HG02610 (cell line): ENCODE measurements around the gene DENND1A.

Experiments
- ATAC-seq: cut with Tn5 transposase; IDR thresholded peaks from one replicate; pipeline ENCODE4 v1.9.1; 2021; ENCODE audit warnings: mild to moderate bottlenecking, moderate library complexity; ENCODE audit not compliant: unreplicated experiment

DENND1A gene

DNA sequence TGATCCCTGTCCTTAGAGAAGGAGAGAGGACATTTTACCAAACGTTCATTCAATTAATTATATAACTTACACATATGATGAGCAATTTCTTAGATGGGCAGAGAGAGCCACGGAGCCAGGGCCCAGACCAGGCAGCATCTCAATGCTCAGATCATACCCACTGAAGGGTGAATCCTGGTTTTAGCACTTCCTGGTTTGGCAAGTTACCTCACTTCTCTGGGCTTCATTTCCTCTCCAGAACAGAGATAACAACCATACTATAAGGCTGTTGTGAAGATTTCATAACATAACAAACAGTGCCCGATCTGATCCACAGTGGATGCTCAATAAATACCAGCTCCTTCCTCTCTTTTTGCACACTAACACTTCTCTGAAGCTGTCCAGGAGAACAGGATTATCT lies 271.1 kb downstream of the DENND1A start:
- ATAC-seq, result peak; percentile 71

DNA sequence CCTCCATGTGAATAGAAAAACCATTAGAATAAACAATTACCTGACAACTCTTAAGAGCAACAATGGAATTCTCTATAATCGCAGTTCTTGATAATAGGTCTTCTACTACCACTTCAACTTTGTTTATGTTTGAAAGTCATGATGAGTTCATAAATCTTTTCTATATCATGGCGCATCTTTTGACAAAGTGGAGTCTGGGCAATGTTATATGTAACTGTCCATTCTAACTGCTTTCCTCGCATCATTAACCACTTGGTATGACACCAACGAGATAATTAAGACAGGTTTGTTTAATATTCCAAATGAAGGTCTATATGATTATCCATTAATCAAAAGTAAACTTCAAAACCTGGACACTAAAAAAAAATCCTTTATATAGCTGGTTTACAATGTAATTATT lies 272.0 kb downstream of the DENND1A start:
- no peak for ATAC-seq

DNA sequence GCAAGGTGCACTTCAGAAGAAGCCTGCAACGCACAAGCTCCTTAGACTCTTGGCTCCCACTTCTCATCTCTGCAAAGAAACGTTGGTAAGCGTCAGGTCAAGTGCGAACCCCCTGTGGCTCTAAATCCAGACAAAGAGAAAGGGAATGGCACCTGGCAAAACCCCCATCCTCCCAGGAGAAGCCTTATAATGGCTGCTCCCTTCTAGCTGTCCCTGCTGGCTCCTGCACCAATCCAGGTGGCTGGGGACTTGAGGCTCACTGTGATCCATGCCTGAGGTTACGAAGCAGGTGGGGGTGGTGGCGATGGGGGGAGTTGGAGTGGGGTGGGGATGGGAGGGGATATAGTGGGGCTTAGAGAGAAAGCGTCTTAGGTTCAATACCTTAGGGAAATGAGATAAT lies 272.8 kb downstream of the DENND1A start:
- ATAC-seq, result no peak

DNA sequence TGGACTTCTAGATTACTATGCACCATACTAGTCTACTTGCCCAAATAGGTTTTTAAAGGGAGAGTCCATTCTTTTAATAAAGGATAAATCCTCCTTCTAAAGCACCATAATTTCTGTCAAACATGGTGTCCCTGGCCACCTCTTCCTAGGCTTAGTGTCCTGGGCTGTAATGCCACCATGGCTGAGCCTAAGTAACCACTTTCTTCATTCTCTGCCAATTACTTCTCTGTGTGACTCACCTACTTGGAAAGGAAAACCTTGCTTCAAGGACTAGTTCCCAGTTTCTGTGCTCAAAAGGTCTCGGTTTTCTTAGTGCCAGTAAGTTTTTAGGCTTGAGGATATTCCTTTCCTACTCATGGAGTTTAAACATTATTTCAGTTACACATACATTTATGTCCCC lies 273.4 kb downstream of the DENND1A start:
- ATAC-seq, result no peak

GRCh38 chr9:123655681-123656423 lies 274.1 kb downstream of the DENND1A start:
- no peak for ATAC-seq

DNA sequence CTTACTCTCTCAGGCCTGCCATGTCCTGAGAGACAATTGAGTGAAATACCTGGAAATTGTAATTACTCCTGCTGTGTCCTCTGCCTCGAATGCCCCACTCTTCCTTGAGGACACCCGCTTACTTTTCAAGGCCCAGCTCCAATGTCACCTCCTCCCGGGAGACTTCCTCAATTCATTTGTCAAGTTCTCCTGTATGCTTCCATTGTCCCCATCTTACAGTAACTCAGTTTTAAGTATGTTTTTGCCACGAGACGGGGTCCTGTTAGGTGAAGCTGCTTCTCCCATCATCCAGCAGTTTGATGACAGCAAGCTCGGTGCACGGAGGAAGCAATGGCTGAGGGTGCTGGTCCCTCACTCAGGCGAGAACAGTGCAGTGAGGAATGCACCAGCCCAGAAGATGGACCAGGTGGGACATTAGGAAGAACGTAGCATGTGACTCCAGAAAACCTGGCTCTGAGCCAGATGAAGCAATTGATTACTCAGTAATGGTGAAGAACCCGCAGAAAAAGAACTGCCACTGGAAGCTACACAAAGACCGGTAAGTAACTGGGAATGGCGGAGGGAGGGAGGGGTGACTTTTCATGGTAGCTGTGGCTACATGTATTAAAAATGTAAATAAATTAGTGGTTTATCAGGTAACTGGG lies 274.8 kb downstream of the DENND1A start:
- ATAC-seq, result no peak

GRCh38 chr9:123654218-123654993 lies 275.5 kb downstream of the DENND1A start:
- no peak for ATAC-seq

DNA sequence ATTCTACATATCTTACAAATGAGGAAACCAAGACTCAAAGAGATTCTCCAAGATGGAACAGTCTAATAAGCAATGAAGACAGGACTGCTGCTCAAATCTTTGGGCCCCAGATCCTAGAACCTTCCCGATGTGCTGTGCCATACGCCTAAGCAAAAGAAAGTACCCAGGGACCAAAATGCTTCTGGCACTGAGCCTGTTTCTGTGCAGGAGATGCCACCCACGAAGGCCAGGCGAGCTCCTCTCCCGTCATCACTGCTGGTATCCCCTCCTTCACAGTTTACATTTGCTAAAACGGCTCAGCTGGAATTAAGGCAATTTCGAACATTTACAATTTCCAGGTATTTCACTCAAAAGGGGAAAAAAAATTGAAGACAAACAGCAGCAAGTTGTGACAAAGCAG lies 277.5 kb downstream of the DENND1A start:
- no peak for ATAC-seq

DNA sequence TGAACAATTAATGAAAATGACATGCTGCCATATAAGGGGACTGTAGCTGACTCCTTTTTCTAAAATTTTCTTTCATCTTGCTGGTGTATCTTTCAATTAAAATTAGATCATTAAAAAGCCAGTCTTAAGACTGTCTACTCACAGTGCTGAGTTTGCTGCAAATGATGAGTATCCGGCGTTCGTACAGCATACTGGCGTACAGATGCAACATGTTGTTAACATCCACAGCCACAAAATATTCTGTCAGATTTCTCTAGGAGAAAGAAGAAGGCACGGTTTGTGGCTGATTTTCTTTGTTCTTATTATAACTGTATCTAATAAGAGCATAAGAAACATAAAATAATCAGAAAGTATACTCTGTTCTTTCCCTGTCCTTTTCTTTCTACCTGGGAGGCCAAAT lies 278.1 kb downstream of the DENND1A start:
- no peak for ATAC-seq

GRCh38 chr9:123651273-123651672 lies 278.7 kb downstream of the DENND1A start:
- no peak for ATAC-seq

DNA sequence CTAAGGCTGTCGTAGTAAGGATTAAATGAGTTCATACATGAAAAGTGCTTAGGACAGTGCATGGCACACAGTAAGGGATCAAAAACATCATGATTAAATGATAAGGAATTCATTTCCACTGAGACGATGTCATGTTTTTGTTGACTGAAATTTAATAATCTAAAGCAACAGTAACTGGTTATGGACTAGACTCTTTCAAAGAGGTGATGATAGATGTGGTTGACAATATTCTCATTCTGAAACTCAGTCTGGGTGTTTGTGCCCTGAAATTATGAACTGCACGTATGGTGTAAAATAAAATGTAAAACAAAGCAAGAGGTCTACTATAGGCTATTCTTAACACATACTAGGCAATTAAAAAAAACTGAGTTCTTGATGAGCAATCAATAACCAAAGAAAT lies 280.0 kb downstream of the DENND1A start:
- no peak for ATAC-seq

DNA sequence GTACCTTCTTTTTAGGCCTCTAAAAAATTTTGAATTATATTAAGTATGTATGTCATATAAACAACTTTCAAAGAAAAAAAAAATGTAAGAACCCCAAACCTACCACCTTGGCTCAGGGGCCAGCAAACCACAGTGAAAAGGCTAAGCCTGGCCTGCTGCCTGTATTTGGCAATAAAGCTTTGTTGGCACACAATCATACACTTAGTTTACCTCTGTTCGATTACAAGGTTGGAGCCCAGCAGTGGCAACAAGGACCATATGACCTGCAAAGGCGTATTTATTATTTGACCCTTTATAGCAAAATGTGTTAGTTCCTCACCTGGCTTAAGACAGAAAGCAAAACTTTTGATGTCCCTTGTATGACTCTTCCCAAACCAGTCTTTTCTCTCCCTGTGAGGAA lies 282.8 kb downstream of the DENND1A start:
- ATAC-seq, result no peak

GRCh38 chr9:123645762-123646161 lies 284.2 kb downstream of the DENND1A start:
- no peak for ATAC-seq

DNA sequence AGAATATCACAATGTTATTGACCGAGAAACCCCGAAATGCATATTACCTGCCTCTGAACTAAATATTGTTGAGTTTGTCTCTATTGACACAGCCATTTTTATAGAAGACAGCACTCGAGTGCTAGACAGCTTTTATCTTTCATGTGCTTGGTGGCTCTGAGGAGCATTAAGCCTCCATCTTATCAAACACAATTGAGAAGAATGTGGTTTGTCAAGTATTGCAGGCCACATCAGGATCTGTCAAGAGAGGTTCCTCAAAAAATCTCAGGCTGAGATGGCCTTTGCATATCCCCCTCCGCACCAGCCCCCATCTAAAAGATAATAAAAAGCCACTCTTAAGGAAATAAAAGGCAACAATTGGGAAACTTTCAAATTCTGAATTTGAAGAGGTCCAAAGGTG lies 284.8 kb downstream of the DENND1A start:
- ATAC-seq, result no peak

DNA sequence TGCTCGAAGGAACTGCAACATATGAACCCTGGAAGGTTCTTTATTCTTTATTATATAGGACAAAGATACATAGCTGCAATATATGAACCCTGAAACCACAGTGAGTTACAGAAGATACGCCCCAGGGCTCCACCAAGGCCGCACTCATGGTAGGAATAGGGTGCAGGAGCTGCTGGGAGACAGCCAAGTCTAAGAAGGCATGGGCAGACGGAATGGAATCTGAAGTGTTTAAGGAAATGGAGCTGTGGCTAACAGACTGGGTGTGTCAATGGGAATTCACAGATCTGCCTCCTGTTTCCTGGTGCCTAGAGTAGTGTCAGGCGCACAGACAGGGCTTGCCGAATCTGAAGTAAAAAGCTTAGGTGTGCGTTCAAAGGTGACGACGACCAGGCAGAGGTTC lies 286.4 kb downstream of the DENND1A start:
- no peak for ATAC-seq

- ATAC-seq, result no peak
These were observed 287.3 kb downstream of the DENND1A start for GRCh38 chr9:123642291-123643278.

- no peak for ATAC-seq
These were observed 289.1 kb downstream of the DENND1A start for GRCh38 chr9:123640792-123641222.

DNA sequence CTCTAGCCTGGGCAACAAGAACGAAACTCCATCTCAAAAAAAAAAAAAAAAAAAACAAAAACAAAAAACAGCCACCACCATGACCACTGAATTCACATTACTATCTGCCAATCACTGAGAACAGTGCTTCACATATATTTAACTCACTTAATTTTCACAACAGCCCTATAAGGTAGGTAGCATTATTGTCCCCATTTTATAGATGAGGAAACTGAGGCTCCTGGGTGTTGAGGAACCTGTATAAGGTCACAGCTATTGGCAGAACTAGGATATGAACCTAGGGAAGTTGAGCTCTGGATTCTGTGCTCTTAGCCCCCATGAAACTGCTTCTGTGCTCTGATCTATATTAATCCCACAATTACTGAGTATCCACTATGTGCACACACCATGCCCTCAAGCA lies 290.2 kb downstream of the DENND1A start:
- no peak for ATAC-seq

GRCh38 chr9:123637945-123638634 lies 291.8 kb downstream of the DENND1A start:
- ATAC-seq, result peak; percentile 53

DNA sequence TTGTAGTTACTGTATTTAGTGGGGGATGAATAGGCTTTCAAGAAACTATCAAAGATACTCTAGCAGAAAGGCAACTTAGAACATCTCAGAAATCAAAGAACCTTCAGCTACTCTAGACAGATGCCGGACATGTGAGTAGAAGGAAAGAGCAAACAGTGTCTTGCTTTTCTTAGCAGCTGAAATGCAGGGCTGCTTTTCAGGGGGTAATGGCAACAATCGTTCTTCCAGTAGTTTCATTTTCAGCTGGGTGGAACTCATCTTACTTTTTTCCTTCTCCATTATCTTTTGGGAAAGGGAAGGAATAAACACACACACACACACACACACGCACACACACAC lies 292.4 kb downstream of the DENND1A start:
- no peak for ATAC-seq
